Osteocyte (in vitro differentiated cells): ENCODE measurements around the gene EP300. TPM values are rescaled to one million over a fixed set of nuclear protein-coding genes. Genes with fewer than 3 reads are reported as not detected.

Experiments
- DNase-seq: peaks from one replicate; pipeline ENCODE4 v3.0.0; 2021; ENCODE audit warnings: mixed read lengths; ENCODE audit not compliant: unreplicated experiment; ENCODE audit errors: extremely low spot score
- H3K27ac Mint-ChIP-seq: one replicate; pipeline ENCODE4 v1.8.0; 2021; ENCODE audit warnings: mild to moderate bottlenecking, mixed read lengths; ENCODE audit not compliant: unreplicated experiment
- H3K27me3 Mint-ChIP-seq: one replicate; pipeline ENCODE4 v1.8.0; 2021; ENCODE audit warnings: mixed read lengths; ENCODE audit not compliant: unreplicated experiment
- H3K36me3 Mint-ChIP-seq: one replicate; pipeline ENCODE4 v1.8.0; 2021; ENCODE audit warnings: mixed read lengths; ENCODE audit not compliant: unreplicated experiment
- H3K4me1 Mint-ChIP-seq: one replicate; pipeline ENCODE4 v1.8.0; 2021; ENCODE audit warnings: mixed read lengths; ENCODE audit not compliant: unreplicated experiment
- H3K4me3 Mint-ChIP-seq: one replicate; pipeline ENCODE4 v1.8.0; 2021; ENCODE audit warnings: mild to moderate bottlenecking, moderate library complexity, mixed read lengths; ENCODE audit not compliant: unreplicated experiment
- H3K9me3 Mint-ChIP-seq: one replicate; pipeline ENCODE4 v1.8.0; 2021; ENCODE audit warnings: mixed read lengths; ENCODE audit not compliant: unreplicated experiment
- total RNA-seq: library from RNA; stranded (reverse); gene quantifications from 2 replicates; pipeline ENCODE4 v1.2.1, GENCODE V29; 2021
- TF ChIP-seq, protein P1 (sequence below): fragments of 200-600 bp; sonication (generic); IDR thresholded peaks from 2 replicates; pipeline ENCODE4 v1.5.0; 2021; ENCODE audit warnings: antibody characterized with exemption, mild to moderate bottlenecking, moderate library complexity

Gene EP300
- total RNA-seq, 1 donor from 2014 or later: 83.4 TPM

DNA sequence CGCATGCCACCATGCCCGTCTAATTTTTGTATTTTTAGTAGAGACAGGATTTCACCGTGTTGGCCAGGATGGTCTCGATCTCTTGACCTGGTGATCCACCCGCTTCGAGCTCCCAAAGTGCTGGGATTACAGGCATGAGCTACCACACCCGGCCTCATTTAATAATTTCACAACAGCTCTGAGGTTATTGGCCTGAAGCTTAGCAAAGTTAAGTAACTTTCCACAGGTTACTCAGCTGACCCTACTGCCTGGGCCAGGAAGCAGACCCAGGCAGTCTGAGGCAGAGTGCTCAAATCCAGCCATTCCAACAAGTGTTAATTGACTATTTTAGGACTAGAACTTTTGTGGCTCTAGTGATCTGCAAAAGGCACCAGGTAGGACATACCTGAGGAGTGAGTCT is 60.5 kb downstream of the EP300 start:
- Mint-ChIP-seq H3K36me3 (peaks cover 74% of the 10 kb centered on the region), H3K27ac (no peak overlapping the region), H3K4me3 (no peak overlapping the region), H3K9me3 (no peaks in the 10 kb centered on the region), H3K4me1 (no peaks in the 10 kb centered on the region), H3K27me3 (no peaks in the 10 kb centered on the region)
- no peak for DNase-seq
- TF ChIP-seq, protein P1, sequence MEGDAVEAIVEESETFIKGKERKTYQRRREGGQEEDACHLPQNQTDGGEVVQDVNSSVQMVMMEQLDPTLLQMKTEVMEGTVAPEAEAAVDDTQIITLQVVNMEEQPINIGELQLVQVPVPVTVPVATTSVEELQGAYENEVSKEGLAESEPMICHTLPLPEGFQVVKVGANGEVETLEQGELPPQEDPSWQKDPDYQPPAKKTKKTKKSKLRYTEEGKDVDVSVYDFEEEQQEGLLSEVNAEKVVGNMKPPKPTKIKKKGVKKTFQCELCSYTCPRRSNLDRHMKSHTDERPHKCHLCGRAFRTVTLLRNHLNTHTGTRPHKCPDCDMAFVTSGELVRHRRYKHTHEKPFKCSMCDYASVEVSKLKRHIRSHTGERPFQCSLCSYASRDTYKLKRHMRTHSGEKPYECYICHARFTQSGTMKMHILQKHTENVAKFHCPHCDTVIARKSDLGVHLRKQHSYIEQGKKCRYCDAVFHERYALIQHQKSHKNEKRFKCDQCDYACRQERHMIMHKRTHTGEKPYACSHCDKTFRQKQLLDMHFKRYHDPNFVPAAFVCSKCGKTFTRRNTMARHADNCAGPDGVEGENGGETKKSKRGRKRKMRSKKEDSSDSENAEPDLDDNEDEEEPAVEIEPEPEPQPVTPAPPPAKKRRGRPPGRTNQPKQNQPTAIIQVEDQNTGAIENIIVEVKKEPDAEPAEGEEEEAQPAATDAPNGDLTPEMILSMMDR: no peak

GRCh38 chr22:41157083-41157482 is 64.7 kb downstream of the EP300 start:
- no peaks in the 10 kb centered on the region for H3K27me3 Mint-ChIP-seq
- H3K36me3 Mint-ChIP-seq: peaks cover 67% of the 10 kb centered on the region
- H3K27ac Mint-ChIP-seq: no peak overlapping the region
- no peaks in the 10 kb centered on the region for H3K9me3 Mint-ChIP-seq
- DNase-seq: no peak
- TF ChIP-seq, protein P1: no peak
- H3K4me3 Mint-ChIP-seq: no peak overlapping the region
- H3K4me1 Mint-ChIP-seq: no peaks in the 10 kb centered on the region

- H3K4me1 Mint-ChIP-seq: no peaks in the 10 kb centered on the region
- no peak for DNase-seq
- peaks cover 66% of the 10 kb centered on the region for H3K36me3 Mint-ChIP-seq
- H3K27me3 Mint-ChIP-seq: no peaks in the 10 kb centered on the region
- H3K4me3 Mint-ChIP-seq: no peak overlapping the region
- TF ChIP-seq, protein P1: no peak
- no peaks in the 10 kb centered on the region for H3K9me3 Mint-ChIP-seq
- H3K27ac Mint-ChIP-seq: no peak overlapping the region
These were observed 76.8 kb downstream of the EP300 start for GRCh38 chr22:41169157-41169556.

DNA sequence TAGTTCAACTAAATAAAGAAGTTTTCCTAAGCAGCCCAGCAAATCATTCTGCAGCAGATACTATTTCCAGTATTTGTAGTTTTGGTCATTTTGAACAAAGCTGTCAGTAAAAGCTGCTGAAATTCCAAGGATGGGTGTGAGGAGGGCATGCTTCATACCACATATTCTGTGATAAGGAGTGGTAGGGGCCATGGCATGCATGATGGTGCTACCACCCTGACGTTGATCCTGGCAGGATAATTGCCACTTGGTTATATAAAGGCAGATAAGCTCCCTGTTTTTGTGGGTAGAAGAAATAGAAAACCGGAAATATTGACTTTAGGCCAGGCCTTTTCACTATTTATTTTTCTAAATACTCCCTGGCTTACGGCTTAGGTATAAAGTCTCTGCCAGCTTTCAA is 79.6 kb downstream of the EP300 start:
- Mint-ChIP-seq H3K27ac (no peak overlapping the region), H3K36me3 (peaks cover 67% of the 10 kb centered on the region), H3K9me3 (no peaks in the 10 kb centered on the region)

GRCh38 chr22:41175546-41175945 is 83.2 kb downstream of the EP300 start:
- Mint-ChIP-seq H3K4me3 (no peak overlapping the region), H3K9me3 (no peaks in the 10 kb centered on the region), H3K4me1 (no peaks in the 10 kb centered on the region), H3K27me3 (no peaks in the 10 kb centered on the region), H3K36me3 (peaks cover 60% of the 10 kb centered on the region), H3K27ac (no peak overlapping the region)
- TF ChIP-seq, protein P1: no peak
- DNase-seq: no peak

More for the DNA sequence above, 79.6 kb downstream of the EP300 start:
- no peaks in the 10 kb centered on the region for H3K27me3 Mint-ChIP-seq
- H3K4me1 Mint-ChIP-seq: no peaks in the 10 kb centered on the region
- TF ChIP-seq, protein P1: no peak
- no peak for DNase-seq
- no peak overlapping the region for H3K4me3 Mint-ChIP-seq
